Effector memory CD8-positive, alpha-beta T cell (primary cell): ENCODE data around the gene TM4SF1.
"Not testable (repeated sequence)": the region's sequence is repeated elsewhere in the genome, so short reads cannot be mapped to it uniquely, and the experiment has no call there.

Experiments
- ATAC-seq: fragments of 150-1000 bp; cut with Tn5 transposase; replicated peaks from 2 replicates; pipeline ENCODE4 v1.10.0; 2021; ENCODE audit warnings: mild to moderate bottlenecking, moderate library complexity
- DNase-seq, 3 experiments: peaks; one replicate each; pipeline ENCODE4 v3.0.0; 2021
- H3K27ac Mint-ChIP-seq, 2 donors: one replicate each; pipeline ENCODE4 v1.8.0; 2022; ENCODE audit warnings: mild to moderate bottlenecking in 2 of 2, mixed read lengths in 2 of 2, moderate library complexity in 2 of 2
- H3K27me3 Mint-ChIP-seq, 2 donors: one replicate each; pipeline ENCODE4 v1.8.0; 2022; ENCODE audit warnings: mixed read lengths in 2 of 2
- H3K36me3 Mint-ChIP-seq: one replicate; pipeline ENCODE4 v1.8.0; 2022; ENCODE audit warnings: mild to moderate bottlenecking, moderate library complexity, mixed read lengths; ENCODE audit not compliant: insufficient read depth
- H3K4me1 Mint-ChIP-seq, 2 donors: one replicate each; pipeline ENCODE4 v1.8.0; 2022; ENCODE audit warnings: low read depth in 2 of 2, mixed read lengths in 2 of 2
- H3K4me3 Mint-ChIP-seq, 2 donors: one replicate each; pipeline ENCODE4 v1.8.0; 2022; ENCODE audit warnings: mild to moderate bottlenecking in 2 of 2, mixed read lengths in 2 of 2, moderate library complexity in 2 of 2
- H3K9me3 Mint-ChIP-seq, 2 donors: one replicate each; pipeline ENCODE4 v1.8.0; 2022; ENCODE audit warnings: mixed read lengths in 2 of 2

The TM4SF1 gene

DNA sequence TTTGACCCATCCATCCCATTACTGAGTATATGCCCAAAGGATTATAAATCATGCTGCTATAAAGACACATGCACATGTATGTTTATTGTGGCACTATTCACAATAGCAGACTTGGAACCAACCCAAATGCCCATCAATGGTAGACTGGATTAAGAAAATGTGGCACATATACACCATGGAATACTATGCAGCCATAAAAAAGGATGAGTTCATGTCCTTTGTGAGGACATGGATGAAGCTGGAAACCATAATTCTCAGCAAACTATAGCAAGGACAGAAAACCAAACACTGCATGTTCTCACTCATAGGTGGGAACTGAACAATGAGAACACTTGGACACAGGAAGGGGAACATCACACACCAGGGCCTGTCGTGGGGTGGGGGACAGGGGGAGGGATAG lies 40.0 kb downstream of the TM4SF1 start:
- DNase-seq, ATAC-seq, H3K27ac Mint-ChIP-seq, H3K9me3 Mint-ChIP-seq, H3K4me3 Mint-ChIP-seq, H3K36me3 Mint-ChIP-seq, H3K4me1 Mint-ChIP-seq: not testable (repeated sequence)
- peaks cover 20 to 30% of the 10 kb centered on the region in 2 donors for H3K27me3 Mint-ChIP-seq

DNA sequence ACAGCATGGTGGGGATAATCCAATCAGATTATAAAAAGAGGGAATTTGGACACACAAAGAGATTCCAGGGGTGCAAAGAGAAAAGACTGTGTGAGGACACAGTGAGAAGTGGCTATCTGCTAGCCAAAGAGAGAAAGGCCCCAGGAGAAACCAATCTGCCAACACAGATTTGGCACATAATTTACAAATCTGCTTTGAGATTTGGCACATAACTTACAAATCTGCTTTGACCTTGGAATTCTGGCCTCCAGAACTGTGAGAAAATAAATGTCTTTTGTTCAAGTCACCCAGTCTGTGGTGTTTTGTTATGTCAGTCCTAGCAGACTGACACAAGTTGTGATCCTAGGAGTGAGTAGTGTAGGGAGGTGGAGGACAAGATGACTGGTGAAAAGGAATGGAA lies 40.5 kb downstream of the TM4SF1 start:
- Mint-ChIP-seq H3K9me3 (no peaks in the 10 kb centered on the region), H3K36me3 (no peaks in the 10 kb centered on the region), H3K27me3 (peaks cover 17 to 28% of the 10 kb centered on the region in 2 donors), H3K4me3 (no peak overlapping the region), H3K27ac (no peak overlapping the region), H3K4me1 (no peaks in the 10 kb centered on the region)
- no peak for DNase-seq
- no peak for ATAC-seq

DNA sequence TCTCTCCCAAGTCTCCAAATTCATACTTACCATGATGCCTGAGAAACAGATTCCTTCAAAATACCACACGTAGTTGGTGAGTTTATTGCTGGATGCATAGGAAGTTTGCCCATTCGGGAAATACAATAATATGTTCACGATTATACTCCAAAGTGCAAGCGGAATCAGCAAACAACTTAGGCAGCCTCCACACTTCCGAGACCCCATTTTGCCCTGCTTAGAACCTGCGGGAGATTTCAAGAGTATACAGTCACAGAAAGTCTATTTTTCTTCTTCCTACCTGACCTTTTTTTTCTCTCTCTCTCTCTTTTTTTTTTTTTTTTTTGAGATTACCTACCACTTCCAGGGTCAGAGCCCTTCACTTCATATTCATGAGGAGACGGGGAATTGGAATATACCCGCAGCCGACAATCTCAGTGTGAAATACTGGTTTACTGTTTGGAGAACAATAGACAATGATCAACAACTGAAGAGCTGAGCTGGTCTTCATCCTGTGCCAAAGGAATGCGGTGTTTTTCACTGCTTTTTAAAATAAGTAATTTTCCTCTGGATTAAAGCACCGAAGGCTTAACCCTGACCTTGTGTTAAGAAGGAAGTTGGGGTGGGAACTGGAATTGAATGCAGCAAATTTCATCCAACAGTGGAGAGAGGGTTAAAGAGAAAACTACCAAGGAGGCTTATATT lies 44.1 kb downstream of the TM4SF1 start, which contains the start of gene TM4SF18:
TM4SF18 (minus strand) TSS at position 461 of the 684 bp plus-strand sequence; CDS start at position 207, 254 bp downstream.
- H3K4me3 Mint-ChIP-seq: no peak within 1 kb of the TSS
- no peak for DNase-seq

DNA sequence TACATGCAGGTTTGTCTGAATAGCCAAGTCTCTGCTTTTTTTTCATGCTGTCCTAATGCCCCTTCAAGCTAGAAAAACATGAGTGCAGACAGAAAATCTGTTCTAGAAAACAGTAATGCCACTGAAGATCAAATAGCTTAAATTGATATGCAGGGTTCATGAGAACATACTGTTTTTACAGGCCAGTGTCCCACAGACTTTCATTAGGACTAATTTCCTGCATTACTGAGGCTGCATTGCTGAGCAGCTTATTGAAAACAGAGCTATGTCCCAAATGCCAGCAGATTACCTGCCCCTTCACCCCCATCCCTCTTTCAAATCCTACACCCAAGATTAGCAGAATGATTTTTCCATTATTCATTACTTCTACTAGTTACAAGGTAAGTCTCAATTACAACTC lies 44.7 kb downstream of the TM4SF1 start:
- no peaks in the 10 kb centered on the region for H3K36me3 Mint-ChIP-seq
- DNase-seq (no peak), ATAC-seq (no peak)
- H3K27ac Mint-ChIP-seq: no peak overlapping the region
- no peak overlapping the region for H3K4me3 Mint-ChIP-seq
- no peaks in the 10 kb centered on the region for H3K4me1 Mint-ChIP-seq
- H3K27me3 Mint-ChIP-seq: peaks cover 0 to 8% of the 10 kb centered on the region in 2 donors
- H3K9me3 Mint-ChIP-seq: no peaks in the 10 kb centered on the region

More for the DNA sequence above, 44.1 kb downstream of the TM4SF1 start, which contains the start of gene TM4SF18:
- ATAC-seq: no peak
- no peaks in the 10 kb centered on the region for H3K9me3 Mint-ChIP-seq
- H3K36me3 Mint-ChIP-seq: no peaks in the 10 kb centered on the region
- peaks cover 0 to 8% of the 10 kb centered on the region in 2 donors for H3K27me3 Mint-ChIP-seq
- no peak within 1 kb of the TSS for H3K27ac Mint-ChIP-seq
- no peaks in the 10 kb centered on the region for H3K4me1 Mint-ChIP-seq

DNA sequence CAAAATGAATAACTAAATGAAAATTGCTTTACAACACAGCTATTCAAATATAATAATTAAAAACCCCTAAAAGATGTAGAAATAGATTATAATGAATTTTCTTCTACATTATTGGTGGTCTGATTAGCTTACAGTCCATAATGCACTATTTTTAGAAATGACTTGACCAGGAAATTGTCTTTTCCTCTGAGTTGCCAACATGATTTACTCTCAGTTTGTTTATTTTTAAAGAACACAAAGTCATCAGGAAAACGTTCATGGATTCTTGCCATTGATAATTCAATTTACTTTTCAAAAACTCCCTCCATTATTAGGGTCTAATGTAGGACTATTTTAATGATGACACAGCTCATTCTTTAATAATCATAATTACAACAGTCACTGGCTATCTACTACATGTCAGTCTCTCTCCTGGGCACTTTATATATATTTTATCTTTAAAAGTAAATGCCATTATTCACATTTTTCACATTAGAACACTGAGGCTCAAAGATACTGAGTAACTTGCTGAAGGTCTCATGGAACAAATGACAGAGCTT lies 45.2 kb downstream of the TM4SF1 start:
- H3K4me3 Mint-ChIP-seq: no peak overlapping the region
- DNase-seq (no peak), ATAC-seq (no peak)
- H3K4me1 Mint-ChIP-seq: no peaks in the 10 kb centered on the region
- no peaks in the 10 kb centered on the region for H3K36me3 Mint-ChIP-seq
- no peaks in the 10 kb centered on the region for H3K9me3 Mint-ChIP-seq
- H3K27ac Mint-ChIP-seq: no peak overlapping the region
- peaks cover 0 to 8% of the 10 kb centered on the region in 2 donors for H3K27me3 Mint-ChIP-seq

DNA sequence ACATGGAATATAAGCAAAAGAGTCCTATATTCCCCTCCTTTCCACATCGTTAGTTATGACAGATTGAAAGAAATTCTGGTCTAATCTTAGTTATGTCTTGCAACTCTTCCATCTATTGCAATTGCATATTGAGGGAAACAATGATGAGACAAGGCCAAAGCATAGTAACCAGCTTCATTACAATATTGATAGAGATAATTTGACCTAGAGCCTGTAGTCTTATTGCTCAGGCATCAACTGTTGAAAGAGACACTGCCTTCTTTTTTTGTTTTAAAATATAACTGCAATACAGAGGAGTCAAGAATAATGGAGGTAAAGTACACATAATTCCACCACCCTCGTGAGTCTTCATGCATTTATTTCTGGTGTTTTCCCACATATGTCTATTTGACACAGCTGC lies 46.1 kb downstream of the TM4SF1 start:
- DNase-seq (no peak), ATAC-seq (no peak)
- Mint-ChIP-seq H3K4me3 (no peak overlapping the region), H3K4me1 (no peaks in the 10 kb centered on the region), H3K9me3 (no peaks in the 10 kb centered on the region), H3K27me3 (peaks cover 0 to 8% of the 10 kb centered on the region in 2 donors), H3K36me3 (no peaks in the 10 kb centered on the region), H3K27ac (no peak overlapping the region)

DNA sequence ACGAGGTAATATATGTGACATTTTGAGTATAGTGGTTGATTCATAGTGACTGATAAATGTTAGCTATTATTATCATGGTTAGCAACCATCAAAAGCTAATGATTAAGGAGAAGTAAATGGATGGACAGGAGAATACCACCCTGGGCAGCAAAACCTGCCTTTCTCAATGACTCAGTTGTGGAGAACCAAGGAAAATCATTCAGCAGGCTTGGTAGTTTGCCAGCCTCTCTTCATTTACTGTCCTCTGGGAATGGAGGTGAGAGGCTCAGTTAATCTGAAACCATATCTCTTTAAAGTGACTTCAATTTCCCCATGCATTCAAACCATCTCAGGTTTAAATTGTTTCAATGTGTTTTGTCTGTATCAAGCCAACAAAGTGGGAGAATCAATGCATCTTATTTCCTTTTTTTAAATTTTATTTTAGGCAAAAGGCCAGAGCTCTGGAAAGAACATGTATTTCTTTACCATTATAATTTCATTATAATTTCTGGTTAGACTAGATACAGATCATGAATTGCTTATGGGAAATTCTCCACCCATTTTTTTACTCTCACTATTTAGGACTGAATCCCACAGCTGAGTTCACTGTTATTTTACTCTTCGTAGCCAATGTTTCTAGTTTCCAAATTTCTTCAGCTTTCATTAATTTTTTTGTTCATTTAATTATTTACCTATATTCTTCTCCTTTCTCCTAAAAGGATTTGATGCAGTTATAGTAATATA lies 46.7 kb downstream of the TM4SF1 start:
- H3K27ac Mint-ChIP-seq: no peak overlapping the region
- H3K36me3 Mint-ChIP-seq: no peaks in the 10 kb centered on the region
- H3K9me3 Mint-ChIP-seq: no peaks in the 10 kb centered on the region
- DNase-seq: no peak
- H3K4me3 Mint-ChIP-seq: no peak overlapping the region
- no peak for ATAC-seq
- H3K4me1 Mint-ChIP-seq: no peaks in the 10 kb centered on the region
- peaks cover 0 to 8% of the 10 kb centered on the region in 2 donors for H3K27me3 Mint-ChIP-seq

DNA sequence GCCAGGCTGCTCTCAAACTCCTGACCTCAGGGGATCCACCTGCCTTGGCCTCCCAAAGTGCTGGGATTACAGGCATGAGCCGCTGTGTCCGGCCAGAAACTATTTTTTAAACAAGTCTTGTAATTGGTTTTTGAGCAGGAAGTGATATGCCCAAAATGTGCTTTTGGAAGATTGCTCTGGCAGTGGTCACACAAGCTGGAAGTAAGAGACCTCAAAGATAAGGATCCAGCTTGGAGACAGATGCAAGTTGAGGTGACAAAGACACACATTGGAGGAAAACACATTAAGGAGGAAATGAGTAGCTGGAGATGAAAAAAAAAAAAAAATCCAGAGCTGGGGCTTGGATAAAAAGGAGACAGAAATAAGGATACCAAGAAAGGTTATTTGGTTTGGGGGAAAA lies 50.3 kb downstream of the TM4SF1 start:
- no peak for DNase-seq
- Mint-ChIP-seq H3K4me3 (no peak overlapping the region), H3K36me3 (no peaks in the 10 kb centered on the region), H3K4me1 (no peaks in the 10 kb centered on the region), H3K27ac (no peak overlapping the region), H3K9me3 (no peaks in the 10 kb centered on the region), H3K27me3 (peaks cover 8 to 12% of the 10 kb centered on the region in 2 donors)
- no peak for ATAC-seq

DNA sequence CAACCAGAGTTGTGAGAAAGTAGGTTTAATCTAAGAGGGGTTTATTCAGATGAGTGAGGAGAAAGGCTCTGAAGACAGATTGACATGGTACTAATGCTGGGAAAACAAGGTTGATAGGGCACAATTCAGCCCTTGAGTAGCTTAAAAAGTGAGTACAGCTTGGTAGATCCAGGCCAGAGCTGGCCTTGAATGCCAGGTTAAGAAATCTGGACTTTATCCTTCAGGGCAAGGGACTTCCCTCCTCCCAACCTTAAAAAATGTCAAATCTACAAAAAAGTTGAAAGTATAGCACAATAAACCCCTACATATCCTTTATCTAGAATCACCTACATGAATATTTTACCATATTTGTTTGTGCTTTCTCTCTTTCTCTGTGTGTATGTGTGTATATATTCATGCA lies 51.9 kb downstream of the TM4SF1 start:
- no peaks in the 10 kb centered on the region for H3K9me3 Mint-ChIP-seq
- no peak overlapping the region for H3K4me3 Mint-ChIP-seq
- H3K36me3 Mint-ChIP-seq: no peaks in the 10 kb centered on the region
- no peak overlapping the region for H3K27ac Mint-ChIP-seq
- DNase-seq (no peak), ATAC-seq (no peak)
- no peaks in the 10 kb centered on the region for H3K4me1 Mint-ChIP-seq
- peaks cover 8 to 12% of the 10 kb centered on the region in 2 donors for H3K27me3 Mint-ChIP-seq

DNA sequence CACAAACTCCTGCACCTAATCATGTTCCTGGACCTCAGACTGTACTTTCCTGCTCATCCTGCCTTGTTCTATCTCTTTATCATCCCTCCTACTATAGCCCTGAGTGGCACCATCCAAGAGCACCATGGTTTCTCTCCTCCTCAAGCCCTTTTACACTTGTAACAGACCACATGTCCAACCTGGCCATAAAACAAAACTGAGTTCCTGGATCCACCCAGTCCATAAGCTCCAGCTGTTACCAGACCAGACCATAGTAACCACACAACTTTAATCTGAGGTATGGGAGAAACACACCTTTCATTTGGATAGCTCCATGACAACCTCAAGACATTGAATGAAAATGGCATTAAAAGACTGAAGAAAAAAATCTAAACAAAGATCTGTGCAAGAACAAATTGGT lies 53.1 kb downstream of the TM4SF1 start:
- ATAC-seq: no peak
- no peak for DNase-seq
- Mint-ChIP-seq H3K27ac (no peak overlapping the region), H3K36me3 (no peaks in the 10 kb centered on the region), H3K4me3 (no peak overlapping the region), H3K4me1 (no peaks in the 10 kb centered on the region), H3K9me3 (no peaks in the 10 kb centered on the region), H3K27me3 (peaks cover 8 to 12% of the 10 kb centered on the region in 2 donors)

DNA sequence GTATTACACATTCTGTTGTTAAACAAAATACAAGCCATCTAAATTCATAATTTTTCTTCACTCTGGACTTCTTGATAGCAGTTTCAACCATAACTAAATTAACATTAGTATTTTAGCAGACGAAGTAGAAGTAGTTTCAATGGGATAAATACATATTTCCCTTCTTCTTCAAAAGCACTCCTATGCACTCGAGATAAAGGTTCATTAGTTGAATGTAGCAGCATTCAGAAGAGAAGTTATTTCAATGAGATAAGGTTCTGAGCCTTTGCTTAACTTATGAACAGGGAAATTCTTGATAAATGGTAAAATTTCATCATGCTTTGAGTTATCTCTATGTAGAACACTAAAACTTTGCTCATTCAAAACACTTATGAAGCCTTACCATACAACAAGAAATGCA lies 55.8 kb downstream of the TM4SF1 start:
- no peaks in the 10 kb centered on the region for H3K36me3 Mint-ChIP-seq
- no peaks in the 10 kb centered on the region for H3K9me3 Mint-ChIP-seq
- ATAC-seq (no peak), DNase-seq (no peak)
- no peak overlapping the region for H3K27ac Mint-ChIP-seq
- H3K27me3 Mint-ChIP-seq: peaks cover 8 to 17% of the 10 kb centered on the region in 2 donors
- H3K4me3 Mint-ChIP-seq: no peak overlapping the region
- no peaks in the 10 kb centered on the region for H3K4me1 Mint-ChIP-seq

DNA sequence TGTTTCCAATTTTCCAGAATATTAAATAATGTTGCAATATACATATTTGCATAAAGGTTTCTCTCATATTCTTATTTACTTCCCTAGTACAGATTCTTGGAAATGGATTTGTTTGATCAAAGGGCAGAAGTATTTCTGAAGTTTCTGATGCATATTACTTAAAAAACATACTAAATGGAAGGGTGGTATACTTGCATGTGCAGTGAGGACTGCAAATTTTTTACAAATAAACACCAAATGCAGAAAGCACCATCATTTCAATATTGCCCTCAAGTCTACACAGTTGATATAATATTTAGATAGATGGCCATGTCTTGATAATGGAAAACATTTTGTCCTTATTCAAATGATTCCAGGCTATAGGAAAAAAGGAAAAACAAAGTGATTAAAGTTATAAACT lies 56.3 kb downstream of the TM4SF1 start:
- Mint-ChIP-seq H3K36me3 (no peaks in the 10 kb centered on the region), H3K4me3 (no peak overlapping the region), H3K4me1 (no peaks in the 10 kb centered on the region), H3K9me3 (no peaks in the 10 kb centered on the region), H3K27me3 (peaks cover 8 to 17% of the 10 kb centered on the region in 2 donors), H3K27ac (no peak overlapping the region)
- ATAC-seq (no peak), DNase-seq (no peak)

DNA sequence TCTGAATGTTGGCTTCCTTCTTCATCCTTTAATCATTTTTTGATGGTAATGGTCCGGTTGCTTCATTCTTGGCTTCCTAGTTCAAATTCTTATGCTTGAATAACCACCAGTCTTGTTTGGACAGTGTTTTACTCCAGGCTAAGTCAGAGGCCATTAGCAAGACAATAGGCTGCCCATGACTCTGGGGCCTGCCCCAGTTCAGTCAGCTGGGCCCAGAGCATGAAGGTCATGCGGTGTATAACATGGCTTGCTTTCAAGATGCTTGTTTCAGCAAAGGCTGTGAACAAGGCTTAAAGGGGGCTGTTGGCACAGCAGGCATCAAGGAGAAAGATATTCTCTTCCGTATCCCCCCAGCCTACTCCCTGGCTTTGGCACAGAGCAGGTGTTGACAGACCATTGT lies 57.7 kb downstream of the TM4SF1 start:
- Mint-ChIP-seq H3K27ac (no peak overlapping the region), H3K9me3 (no peaks in the 10 kb centered on the region), H3K36me3 (no peaks in the 10 kb centered on the region), H3K27me3 (peaks cover 7 to 14% of the 10 kb centered on the region in 2 donors), H3K4me3 (no peak overlapping the region), H3K4me1 (no peaks in the 10 kb centered on the region)
- ATAC-seq (no peak), DNase-seq (no peak)
